ENCODE measurements around the gene MICALL2.

The MICALL2 gene

GRCh38 chr7:1411414-1411813 is 47.9 kb downstream of the MICALL2 start:
- in situ Hi-C loops (cut with HindIII; ENCODE audit: low sequenced_read_pairs), result no loop called here
- no peak for TF ChIP-seq CTCF (IDR thresholded peaks at IDR 0.05; ENCODE audit: low read depth, low read length)
- no peak for DNase-seq (ENCODE audit: low read depth, low spot score)
- H3K4me3 ChIP-seq (ENCODE audit: low read depth, low read length), result no peak overlapping the region

GRCh38 chr7:1410992-1411391 is 48.3 kb downstream of the MICALL2 start:
- in situ Hi-C loops (cut with HindIII; ENCODE audit: low sequenced_read_pairs), result no loop called here
- TF ChIP-seq CTCF (IDR thresholded peaks at IDR 0.05; ENCODE audit: low read depth, low read length), result no peak
- DNase-seq (ENCODE audit: low read depth, low spot score), result no peak
- H3K4me3 ChIP-seq (ENCODE audit: low read depth, low read length), result no peak overlapping the region

GRCh38 chr7:1409555-1409954 is 49.7 kb downstream of the MICALL2 start:
- in situ Hi-C loops (cut with HindIII; ENCODE audit: low sequenced_read_pairs), result no loop called here
- H3K4me3 ChIP-seq (ENCODE audit: low read depth, low read length), result no peak overlapping the region

GRCh38 chr7:1408466-1408865 is 50.8 kb downstream of the MICALL2 start:
- no peak overlapping the region for H3K4me3 ChIP-seq (ENCODE audit: low read depth, low read length)
- in situ Hi-C loops (cut with HindIII; ENCODE audit: low sequenced_read_pairs), result no loop called here
- no peak for TF ChIP-seq CTCF (IDR thresholded peaks at IDR 0.05; ENCODE audit: low read depth, low read length)
- DNase-seq (ENCODE audit: low read depth, low spot score), result no peak

More at GRCh38 chr7:1409555-1409954, 49.7 kb downstream of the MICALL2 start:
- DNase-seq (ENCODE audit: low read depth, low spot score), result no peak
- TF ChIP-seq CTCF (IDR thresholded peaks at IDR 0.05; ENCODE audit: low read depth, low read length), result no peak

- no peak for DNase-seq (ENCODE audit: low read depth, low spot score)
- no peak for TF ChIP-seq CTCF (IDR thresholded peaks at IDR 0.05; ENCODE audit: low read depth, low read length)
- in situ Hi-C loops (cut with HindIII; ENCODE audit: low sequenced_read_pairs), result no loop called here
- no peak overlapping the region for H3K4me3 ChIP-seq (ENCODE audit: low read depth, low read length)
Observed at GRCh38 chr7:1407892-1408291, 51.4 kb downstream of the MICALL2 start.

- TF ChIP-seq CTCF (IDR thresholded peaks at IDR 0.05; ENCODE audit: low read depth, low read length), result no peak
- no peak overlapping the region for H3K4me3 ChIP-seq (ENCODE audit: low read depth, low read length)
- DNase-seq (ENCODE audit: low read depth, low spot score), result no peak
- in situ Hi-C loops (cut with HindIII; ENCODE audit: low sequenced_read_pairs), result no loop called here
Observed at GRCh38 chr7:1404898-1405548, 54.2 kb downstream of the MICALL2 start.

Data from astrocyte of the spinal cord (primary cell).